ENCODE data around the gene ABAT.
"Not testable (repeated sequence)": the region's sequence is repeated elsewhere in the genome, so short reads cannot be mapped to it uniquely, and the experiment has no call there.

ABAT gene

DNA sequence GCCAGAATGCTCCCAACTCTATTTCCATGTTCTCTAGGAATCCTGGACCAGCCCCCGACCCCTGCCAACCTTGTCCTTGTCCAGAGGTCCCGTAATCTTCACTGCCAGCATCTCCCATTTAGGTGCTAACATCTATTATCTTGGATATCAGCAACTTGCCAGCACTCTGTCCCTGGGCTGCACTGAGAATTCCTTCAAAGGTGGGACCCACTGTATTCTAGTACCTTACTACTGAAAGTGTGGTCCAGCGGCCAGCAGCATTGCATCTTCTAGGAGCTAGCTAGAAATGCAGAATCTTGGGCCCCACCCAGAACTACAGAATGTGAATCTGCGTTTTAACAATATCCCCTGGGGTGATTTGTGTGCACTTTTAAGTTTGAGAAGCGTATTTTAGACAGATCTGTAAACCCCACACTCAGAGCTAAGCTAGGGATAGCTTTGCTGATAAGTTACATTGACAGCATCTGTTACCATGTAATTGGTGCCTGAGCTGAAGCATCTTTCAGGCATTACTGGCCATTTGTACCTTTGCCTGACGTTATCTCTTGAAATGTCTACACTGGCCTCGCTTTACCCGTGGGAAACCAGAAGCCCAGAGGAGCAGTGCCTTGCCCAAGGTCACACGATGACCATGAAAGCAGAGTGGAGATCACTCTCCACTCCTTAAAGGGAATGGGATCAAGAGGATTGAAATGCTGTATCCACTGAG, 8.3 kb downstream of the ABAT start:
- DNase-seq = no peak

DNA sequence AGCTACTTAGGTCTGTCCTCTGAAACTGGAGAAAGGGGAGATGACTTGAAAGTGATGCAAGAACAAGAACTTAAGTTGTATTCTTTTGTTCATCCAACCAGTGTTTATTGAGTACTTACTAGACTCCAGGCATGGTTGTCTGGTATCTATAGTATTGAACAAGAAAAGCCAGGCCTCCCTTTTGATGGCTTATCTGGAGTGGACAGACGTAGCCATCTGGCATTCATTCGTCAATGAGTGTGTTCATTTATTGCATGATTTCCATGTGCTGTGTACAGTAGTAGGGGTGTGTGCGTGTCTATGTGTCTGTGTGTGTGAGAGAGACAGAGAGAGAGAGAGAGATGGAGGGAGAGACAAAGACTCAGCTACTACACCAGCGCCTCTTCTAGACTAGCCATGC, 9.2 kb downstream of the ABAT start:
- DNase-seq = no peak

DNA sequence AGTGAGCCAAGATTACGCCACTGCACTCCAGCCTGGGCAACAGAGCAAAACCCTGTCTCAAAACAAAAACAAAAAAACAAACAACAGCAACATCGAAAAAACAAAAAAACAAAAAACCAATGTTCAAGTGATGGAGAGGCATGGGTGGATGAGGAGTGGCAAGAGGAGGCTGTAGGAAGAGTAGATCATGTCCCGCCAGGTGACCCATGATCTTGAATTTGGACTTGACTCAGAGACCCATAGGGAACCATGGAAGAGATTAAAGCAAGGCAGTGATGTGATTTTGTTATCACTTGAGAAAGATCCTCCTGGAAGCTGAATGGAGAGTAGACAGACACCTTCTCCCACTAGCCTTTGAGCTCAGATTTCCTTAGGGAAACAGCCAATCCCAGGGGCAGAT, 11.2 kb downstream of the ABAT start:
- no peak for DNase-seq

DNA sequence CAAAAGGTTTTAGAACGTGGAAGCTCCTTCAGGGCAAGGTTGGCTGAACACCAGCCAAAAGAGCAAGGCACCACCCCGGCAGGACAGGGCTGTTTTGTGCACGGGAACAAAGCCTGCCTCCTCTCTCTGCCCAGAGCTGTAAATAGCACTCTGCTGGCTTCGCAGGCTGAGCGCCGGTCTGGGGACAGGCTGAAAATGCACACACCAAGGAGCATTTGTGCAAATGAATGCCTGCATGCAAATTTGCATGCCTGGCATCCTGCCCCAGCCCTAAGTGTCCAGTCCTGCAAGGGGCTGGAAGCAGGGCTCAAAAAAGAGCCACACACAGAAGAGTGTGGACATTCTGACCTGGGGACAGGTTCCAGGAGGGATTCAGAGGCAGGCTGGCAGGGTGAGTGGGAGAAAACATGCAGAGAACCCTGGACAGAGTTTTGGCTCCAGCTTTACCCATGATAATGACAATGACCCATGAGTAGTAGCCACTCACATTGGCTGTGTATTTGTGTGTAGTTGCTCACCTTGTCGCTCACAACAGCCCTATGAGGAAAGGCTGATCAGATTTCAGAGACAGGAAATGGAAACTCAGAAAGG, 11.7 kb downstream of the ABAT start:
- no peak for DNase-seq

DNA sequence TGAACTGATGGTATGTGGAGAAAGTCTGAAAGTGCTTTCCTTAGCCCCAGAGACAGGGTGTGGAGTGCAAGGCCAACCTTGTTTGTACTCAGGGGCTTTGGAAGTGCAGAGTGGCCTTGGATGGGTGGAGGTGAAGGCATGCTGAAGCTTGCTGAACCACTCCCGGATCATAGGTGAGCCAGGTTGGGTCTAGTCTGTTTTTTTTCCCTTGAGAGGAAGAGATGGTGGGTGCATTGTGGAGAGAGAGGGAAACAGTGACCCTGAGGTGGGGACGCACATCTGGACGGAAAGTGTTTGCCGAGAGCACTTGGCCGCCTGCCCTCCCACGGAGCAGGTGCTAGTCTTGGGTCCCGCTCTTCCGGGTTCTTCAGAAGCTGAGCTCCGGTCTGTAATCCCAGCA, 12.5 kb downstream of the ABAT start:
- no peak for DNase-seq

DNA sequence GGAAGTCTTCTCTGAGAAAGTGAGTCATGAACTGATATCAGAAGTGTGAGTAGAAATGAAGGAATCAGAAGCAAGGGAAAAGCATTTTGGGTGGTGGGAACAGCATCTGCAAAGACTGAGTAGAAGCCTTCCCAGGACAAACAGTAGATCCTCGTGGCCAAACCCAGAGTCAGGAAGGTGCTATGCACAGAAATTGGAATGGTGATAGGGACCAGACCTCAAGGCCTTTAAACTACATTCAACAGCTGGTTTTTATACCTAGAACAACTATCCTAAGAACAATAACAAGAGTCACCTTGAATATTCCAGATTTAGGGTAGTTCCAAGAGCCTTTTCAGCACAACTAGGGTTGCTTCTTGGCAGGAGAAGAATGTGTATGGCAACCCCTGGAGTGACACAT, 15.3 kb downstream of the ABAT start:
- DNase-seq = no peak

DNA sequence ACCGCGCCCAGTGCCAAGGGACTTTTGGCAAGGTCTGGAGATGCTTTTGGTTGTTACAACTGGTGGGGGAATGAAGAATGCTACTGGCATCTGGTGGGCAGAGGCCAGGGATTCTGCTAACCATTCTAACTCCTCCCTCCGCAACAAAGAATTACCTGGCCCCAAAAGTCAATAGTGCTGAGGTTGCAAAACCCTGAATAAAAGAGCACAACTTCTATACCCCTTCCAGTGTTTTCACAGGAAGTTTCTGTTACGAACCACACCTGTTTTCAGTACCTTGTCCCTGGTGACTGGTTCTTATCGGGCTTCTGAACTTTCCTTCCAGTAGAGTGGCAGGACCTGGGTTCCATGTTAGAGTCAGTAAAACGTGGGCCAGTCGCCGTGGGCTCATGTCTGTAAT, 17.3 kb downstream of the ABAT start:
- DNase-seq = no peak

DNA sequence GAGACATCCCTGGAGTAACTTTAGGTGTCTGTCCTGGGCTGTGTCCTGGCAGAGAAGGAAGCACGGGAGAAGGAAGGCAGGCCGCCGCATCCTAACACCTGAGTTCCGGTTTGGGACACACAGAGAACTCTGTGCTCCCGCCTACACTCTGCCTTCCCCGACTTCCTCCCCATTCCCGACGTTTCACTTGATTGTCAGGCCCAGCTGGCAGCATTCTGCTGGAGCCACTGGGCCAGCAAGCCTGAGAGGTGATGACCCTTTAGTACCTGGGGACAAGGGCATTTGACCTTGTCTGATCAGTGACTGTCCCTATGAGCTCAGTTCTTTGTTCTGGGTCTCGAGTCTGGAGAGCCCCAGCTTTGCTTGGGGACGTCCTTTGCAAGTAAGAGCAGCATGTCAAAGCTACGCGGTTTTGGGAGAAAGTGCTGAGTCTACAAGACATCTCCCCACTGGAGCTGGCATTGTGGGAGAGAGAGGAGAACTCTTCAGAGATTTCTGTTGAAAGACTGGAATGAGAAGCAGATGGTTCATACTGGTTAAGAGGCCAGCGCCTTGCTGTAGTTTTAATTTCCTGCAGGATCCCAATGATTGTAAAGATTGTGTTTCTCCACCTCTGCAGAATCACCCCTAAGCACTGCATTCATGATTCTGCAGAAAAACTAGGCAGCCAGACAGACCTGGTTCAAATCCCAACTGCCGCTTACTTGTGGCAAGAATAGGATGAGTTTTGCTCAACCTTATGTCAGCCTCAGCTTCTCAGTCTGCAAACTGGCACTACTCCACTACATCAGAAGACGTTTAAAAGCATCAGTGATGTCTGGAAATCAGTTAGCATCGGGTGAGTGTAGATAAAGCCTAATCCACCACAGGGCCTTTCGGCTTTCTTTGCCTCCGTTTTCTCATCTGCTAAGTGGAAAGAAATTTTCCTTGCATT, 20.6 kb downstream of the ABAT start:
- DNase-seq = no peak

DNA sequence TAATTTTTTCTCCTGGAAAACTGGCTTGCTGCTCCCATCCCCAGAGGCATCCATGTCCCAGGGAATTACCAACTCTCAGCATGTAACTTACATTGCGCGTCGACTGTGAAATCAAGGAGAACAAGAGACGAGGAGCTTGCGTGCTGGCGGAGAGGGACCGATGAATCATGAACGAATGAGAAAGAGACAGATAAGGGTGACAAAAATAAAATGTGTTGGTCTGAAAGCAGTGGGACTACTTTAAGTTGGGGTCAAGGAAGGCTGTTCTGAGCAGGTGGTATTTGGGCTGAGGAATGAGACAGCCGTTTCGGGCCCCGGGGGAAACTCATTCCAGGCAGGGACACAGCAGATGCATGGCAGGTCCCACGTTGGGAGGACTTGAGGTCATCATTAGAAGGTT, 22.5 kb downstream of the ABAT start:
- no peak for DNase-seq

DNA sequence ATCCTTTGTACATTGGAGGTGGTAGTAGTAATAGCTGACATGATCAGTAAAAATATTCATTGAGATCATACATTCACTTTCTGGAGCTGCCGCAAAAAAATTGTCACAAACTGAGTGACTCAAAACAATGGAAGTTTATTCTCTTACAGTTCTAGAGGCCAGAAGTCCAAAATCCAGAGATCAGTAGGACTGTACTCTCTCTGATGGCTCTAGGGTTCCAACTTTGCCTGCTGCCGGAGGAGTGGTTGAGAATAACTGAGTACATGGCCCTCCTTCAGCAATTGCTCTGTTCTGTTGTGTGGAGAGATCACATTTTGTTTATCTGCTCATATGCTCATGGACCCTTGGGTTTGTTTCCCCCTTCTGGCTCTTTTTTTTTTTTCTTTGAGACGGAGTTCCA, 23.5 kb downstream of the ABAT start:
- no peak for DNase-seq

DNA sequence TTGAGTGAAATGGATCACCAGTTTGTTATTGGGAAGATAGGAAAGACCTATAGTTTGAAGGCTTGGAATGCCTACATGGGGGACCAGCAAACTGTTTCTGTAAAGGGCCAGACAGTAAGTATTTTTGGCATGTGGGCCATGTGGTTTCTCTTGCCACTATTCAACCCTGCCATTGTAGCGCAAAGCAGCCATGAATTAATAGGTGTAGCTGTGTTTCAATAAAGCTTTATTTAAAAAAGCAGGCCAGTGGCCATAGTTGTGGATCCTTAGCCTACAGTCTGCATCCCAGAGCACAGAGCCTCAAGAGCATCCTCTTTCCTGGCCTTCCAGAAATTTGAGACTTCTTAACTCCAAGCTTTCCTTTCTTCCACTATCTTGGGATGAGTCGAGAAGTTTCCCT, 29.3 kb downstream of the ABAT start:
- DNase-seq = no peak

DNA sequence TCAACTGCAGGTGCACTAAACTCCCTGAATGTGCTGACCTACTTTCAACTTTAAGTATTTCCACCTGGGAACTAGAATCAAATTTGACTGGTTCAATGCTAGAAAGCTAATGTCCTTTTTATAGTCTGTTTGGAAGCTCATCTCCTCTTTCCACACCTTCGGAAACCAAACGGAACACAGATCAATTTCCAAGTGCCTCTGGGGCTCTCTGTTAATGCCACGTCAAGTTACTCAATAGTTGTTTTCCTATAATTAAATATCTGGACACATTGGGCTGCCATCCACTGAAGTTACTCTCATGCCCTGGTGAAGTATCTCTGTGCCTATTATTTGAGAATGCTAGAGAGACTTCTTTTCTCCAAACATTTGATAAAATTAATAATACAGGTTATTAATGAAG, 29.7 kb downstream of the ABAT start:
- no peak for DNase-seq

DNA sequence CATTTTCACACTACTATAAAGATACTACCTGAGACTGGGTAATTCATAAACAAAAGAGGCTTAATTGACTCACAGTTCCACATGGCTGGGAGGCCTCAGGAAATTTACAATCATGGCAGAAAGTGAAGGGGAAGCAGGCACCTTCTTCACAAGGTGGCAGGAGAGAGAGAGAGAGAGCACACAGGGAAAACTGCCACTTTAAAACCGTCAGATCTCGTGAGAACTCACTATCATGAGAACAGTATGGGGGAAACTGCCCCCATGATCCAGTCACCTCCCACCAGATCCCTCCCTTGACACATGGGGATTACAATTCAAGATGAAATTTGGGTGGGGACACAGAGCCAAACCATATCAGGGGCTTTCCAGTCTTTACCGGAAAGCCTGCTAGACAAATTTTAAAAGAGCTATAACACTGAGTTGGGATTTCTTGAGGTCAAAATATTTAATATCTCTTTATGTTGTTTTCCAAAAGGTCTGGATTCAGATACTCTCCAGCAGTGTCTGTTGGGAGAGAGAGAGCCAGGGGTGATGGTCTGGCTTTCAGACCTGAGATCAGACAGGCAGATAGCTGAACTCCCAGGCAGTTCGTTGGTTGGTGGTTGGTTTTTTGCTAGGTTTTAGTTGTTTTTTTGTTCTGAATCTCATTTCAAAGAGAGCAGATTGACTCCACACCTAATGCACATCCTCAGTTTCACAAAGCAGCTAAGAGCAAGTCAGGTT, 30.8 kb downstream of the ABAT start:
- not testable (repeated sequence) for DNase-seq

DNA sequence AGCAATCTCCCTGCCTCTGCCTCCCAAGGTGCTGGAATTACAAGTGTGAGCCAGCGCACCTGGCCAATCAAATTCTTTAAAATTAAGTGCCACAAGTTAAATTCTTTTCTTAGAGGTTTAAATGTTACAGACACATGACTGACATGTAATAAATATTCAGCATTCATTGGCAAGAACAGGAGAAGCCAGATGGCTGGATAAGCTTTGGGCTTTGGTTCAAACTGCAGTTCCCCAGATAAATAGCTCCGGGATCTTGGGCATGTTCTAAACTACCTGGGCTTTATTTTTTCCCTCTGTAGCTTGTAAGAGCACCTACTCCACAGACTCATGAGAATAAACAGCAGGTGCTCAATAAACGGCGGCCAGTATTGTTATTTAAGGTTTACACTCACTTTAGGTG, 34.1 kb downstream of the ABAT start:
- DNase-seq = no peak

DNA sequence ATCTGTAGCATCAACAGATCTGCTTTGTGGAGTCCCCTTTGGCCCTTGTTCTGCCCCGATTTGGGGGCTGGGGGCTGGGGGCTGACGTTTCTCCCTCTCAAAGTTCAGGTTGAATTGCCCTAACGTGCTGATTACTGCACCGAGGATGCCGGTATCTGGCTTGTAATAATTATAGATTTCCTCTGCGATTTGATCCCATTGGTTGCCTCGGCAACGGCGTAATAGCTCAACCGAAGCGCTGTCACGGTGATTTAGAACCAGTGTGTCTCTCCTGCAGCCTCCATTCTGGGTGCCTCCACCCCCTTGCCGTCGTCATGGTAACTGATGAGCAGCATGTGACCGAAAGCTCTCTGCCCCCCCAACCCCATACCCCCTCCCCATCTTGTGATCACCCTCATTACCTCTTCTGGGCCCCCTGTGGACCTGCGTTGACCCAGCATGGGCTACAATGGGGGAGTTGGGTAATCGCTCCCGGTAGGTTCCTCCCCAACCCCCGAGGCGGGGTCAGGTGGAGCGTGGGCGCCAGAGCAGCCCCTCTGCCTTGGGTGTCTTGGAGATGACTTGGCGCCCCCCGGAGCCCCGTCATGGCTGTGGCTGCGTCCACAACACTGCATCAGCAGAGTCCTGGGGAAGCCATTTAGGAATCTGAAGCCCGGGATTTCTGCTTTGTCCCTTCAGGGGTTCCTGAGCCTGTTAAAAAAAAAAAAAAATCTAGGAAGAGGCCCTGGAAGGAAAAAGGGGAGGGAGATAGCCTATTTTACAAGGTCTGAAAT, 38.4 kb downstream of the ABAT start:
- no peak for DNase-seq

DNA sequence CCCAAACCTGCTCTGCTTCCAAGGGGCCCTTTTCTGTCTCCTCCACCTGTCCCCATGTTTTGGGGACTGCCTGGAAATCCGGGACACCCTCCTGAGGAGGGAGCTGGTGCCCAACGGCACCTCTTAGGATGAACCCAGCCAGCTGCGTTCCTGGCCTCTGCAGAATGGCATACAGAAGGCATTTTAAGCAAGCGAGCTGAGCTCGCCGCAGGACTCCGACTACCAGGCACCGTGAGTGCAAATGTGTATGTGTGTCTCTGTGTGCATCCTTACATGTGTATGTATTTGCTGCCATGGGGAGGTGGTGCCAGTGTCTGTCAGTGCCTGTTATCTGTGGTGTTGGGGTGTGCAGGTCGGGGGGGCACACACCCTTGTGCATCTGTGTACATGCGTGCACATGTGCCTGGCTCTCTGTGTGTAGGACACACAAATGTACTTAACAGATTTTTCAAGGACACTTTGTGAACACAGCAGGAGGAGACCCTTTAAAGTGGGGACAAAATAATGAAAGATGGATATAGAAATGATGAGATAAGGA, 39.3 kb downstream of the ABAT start:
- no peak for DNase-seq

DNA sequence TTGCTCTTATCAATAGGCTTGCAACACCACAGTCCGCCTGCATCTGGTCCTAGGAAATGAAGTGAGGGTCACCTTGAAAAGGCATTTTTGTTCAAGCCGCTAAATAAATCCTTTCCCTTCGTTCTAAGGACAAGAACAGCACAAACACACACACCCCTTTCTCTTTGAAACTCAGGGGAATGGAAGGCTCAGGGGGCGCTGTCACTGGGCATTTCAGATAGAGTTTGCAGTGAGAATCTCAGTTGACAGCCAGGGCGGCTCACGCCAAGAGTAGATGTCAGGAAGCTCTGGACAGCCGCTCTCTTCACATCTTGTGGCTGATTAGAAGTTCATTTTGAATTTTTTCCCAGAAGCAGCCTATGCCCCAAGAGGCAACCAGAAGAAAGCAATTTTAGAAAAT, 39.8 kb downstream of the ABAT start:
- no peak for DNase-seq

DNA sequence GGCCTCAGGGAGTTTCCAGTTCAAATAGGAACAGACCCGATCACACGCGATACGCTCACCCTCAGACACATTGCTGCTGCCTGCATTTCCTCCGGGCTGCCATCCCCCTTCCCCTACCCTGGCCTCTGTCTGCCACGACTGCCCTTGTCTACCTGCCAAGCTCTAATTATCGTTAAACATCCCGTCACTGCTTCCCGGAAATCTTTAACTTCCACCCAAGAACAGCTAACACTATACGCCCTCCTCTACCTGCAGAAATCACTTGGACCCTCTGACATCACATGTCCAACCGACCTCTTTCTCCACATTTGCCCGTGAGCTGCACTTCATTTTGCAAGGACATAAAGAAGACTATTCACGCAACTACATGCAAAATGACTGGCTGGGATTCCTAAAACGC, 40.4 kb downstream of the ABAT start:
- no peak for DNase-seq

DNA sequence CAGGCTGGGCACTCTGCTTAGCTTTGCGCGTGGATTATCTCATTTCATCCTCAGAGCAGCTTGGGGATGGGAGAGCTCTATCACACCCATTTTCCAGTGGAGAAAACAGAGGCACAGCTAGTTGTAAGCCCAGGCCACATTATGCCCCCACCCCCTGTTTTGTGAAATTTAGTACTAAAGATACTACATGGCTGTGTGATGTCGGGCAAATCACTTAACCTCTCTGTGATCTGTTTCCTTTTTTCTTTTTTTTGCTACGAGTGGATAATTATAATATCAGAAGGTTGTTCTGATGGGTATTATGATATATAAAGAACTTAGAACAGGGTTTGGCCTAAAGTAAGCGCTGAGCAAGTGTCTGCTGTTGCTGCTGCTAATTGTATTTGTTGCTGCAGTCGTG, 41.6 kb downstream of the ABAT start:
- no peak for DNase-seq

DNA sequence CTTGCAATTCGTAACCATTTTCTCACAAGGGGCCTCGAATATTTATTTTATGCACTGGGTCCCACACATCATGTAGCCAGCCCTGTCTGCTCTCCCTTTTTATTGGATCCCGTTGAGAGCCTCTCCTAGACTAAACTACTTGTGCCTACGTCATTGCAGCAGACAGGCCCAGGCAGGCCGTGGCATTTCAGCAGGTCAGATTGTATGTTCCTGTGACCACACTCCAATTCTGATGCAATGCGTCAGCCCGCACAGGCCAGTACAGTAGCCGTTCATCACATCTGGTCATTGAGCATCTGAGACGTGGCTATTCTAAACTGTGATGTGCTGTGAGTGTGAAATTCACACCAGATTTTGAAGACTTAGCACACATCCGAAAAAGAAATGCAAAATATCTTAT, 42.2 kb downstream of the ABAT start:
- no peak for DNase-seq

DNA sequence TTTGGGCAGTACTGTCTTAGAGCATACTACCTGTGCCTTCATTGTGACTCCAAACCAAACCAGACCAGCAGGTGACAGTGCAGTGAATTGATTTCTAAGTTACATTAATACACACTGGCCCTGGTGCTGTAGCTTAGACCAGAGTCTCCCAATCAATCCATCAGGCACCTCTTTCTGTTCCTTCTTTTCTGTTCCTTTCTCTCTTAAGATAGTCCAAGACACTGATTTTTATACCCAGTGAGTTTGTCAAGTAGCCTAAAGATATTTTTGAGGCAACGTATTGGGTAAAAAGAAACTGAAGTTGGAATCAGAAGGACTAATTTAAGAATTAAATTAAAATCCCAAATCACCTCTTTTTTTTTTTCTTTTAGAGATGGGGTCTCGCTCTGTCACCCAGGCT, 43.1 kb downstream of the ABAT start:
- no peak for DNase-seq

DNA sequence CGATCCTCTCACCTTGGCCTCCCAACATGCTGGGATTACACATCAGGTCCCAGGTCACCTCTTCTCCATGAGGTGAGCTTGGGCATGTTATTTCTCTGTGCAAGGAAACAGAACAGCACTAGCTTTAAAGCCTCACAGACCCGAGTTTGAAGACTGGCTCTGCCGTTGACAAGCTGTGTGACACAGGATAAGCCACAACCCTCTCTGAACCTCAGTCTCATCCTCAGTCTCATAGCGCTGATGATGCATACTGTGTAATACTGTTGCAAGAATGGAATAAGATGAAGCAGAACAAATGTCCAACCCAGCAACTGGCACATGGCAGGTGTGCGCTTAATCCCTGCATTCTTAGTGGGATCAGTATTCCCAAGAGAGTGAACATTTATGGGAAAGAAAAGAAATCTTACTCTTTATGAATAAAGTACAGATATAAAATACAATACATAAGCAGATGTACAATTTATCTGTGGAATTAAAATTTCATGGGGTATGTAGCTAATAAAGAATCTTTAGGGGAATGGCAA, 43.5 kb downstream of the ABAT start:
- DNase-seq = no peak
